ENCODE measurements around the gene RAB40C. TPM values are rescaled to one million over a fixed set of nuclear protein-coding genes. Genes with fewer than 3 reads are reported as not detected.

The RAB40C gene
- total and polyA plus RNA-seq, 2 donors from 2014 or later: 18.1 to 24.0 TPM

DNA sequence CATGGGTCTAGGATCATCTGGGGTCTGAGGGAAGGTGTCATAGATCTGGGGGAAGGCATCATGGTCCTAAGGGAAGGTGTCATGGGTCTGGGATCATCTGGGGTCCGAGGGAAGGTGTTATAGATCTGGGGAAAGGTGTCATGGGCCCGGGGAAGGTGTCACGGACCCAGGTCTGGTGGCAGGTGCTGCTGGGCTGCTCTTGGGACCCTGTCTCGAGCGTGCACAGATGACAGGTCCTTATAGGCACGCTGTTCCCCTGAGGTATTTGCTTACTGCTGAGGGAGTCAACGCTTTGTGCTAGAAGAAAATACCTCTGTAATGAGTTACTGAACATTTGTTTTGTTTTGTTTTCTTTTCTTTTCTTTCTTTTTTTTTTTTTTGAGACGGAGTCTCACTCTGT is 1.4 kb downstream of the RAB40C start:
- TF ChIP-seq, protein P1, sequence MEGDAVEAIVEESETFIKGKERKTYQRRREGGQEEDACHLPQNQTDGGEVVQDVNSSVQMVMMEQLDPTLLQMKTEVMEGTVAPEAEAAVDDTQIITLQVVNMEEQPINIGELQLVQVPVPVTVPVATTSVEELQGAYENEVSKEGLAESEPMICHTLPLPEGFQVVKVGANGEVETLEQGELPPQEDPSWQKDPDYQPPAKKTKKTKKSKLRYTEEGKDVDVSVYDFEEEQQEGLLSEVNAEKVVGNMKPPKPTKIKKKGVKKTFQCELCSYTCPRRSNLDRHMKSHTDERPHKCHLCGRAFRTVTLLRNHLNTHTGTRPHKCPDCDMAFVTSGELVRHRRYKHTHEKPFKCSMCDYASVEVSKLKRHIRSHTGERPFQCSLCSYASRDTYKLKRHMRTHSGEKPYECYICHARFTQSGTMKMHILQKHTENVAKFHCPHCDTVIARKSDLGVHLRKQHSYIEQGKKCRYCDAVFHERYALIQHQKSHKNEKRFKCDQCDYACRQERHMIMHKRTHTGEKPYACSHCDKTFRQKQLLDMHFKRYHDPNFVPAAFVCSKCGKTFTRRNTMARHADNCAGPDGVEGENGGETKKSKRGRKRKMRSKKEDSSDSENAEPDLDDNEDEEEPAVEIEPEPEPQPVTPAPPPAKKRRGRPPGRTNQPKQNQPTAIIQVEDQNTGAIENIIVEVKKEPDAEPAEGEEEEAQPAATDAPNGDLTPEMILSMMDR (IDR thresholded peaks at IDR 0.05; ENCODE audit: borderline replicate concordance, extremely low read depth, insufficient read depth): no peak
- H3K4me3 ChIP-seq (ENCODE audit: low read length in 3 of 3): peak overlapping the region; percentile 66 to 80 (median 70)
- intact Hi-C loops (cut with DNase I): no loop called here
- peak overlapping the region; percentile 20 to 77 (median 27) for H3K9ac ChIP-seq (ENCODE audit: low read length in 3 of 3)
- FAIRE-seq (no peak), DNase-seq (peak in 1 of 5 donors; percentile 50)
- no peaks in the 10 kb centered on the region for H3K27me3 ChIP-seq (ENCODE audit: control insufficient read depth, insufficient read depth, low read length)
- H3K4me1 ChIP-seq (ENCODE audit: control insufficient read depth in 2 of 3, insufficient read depth in 2 of 3, low read depth in 1 of 3, low read length in 3 of 3): peaks cover 6 to 60% (median 42%) of the 10 kb centered on the region in 3 donors
- H3K9me3 ChIP-seq (ENCODE audit: control insufficient read depth in 2 of 3, insufficient read depth in 1 of 3, low read length in 3 of 3): no peaks in the 10 kb centered on the region
- H3K27ac ChIP-seq (ENCODE audit: low read depth in 2 of 2, low read length in 2 of 2): peak overlapping the region in 1 of 2 donors; percentile 87
- no peaks in the 10 kb centered on the region for H3K36me3 ChIP-seq (ENCODE audit: control insufficient read depth in 2 of 3, insufficient read depth in 3 of 3, low read length in 3 of 3)

DNA sequence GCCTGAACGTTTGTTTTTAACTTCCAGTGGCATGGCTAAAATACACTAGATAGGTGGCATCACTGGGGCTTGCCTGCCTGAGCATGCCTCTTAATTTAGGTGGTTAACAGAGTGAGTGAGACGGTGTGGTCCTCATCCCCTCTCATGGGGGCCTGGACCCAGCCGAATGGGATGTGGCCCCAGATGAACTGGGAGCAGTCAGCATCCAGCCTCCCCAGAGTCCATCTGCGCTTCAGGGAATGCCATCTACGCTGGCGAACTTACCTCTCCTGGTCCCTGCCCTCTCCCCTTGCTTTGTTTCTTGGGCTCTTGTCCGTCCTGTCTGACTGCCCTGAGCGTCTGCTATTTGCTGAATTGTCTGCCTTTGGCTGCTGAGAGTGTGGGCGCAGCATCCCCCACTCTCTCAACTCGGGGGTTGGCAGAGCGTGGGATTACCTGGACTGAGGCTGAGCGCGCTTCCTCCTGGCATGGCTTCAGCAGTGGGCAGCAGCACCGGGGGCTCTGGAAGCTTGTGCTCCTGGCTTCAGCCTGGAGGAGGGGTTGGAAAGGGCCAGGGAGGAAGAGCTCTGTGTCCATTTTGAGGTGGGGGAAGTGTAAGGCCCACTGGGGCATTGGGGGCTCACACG is 2.1 kb downstream of the RAB40C start:
- no peaks in the 10 kb centered on the region for H3K9me3 ChIP-seq (ENCODE audit: control insufficient read depth in 2 of 3, insufficient read depth in 1 of 3, low read length in 3 of 3)
- intact Hi-C loops (cut with DNase I): no loop called here
- DNase-seq: peak in 2 of 5 donors; percentile 30 to 55
- H3K4me3 ChIP-seq (ENCODE audit: low read length in 3 of 3): peak overlapping the region in 2 of 3 donors; percentile 22 to 29
- TF ChIP-seq, protein P1 (IDR thresholded peaks at IDR 0.05; ENCODE audit: borderline replicate concordance, extremely low read depth, insufficient read depth): no peak
- H3K4me1 ChIP-seq (ENCODE audit: control insufficient read depth in 2 of 3, insufficient read depth in 2 of 3, low read depth in 1 of 3, low read length in 3 of 3): peaks cover 6 to 57% (median 41%) of the 10 kb centered on the region in 3 donors
- H3K27me3 ChIP-seq (ENCODE audit: control insufficient read depth, insufficient read depth, low read length): no peaks in the 10 kb centered on the region
- H3K9ac ChIP-seq (ENCODE audit: low read length in 3 of 3): peak overlapping the region in 1 of 3 donors; percentile 75
- no peaks in the 10 kb centered on the region for H3K36me3 ChIP-seq (ENCODE audit: control insufficient read depth in 2 of 3, insufficient read depth in 3 of 3, low read length in 3 of 3)
- no peak for FAIRE-seq
- H3K27ac ChIP-seq (ENCODE audit: low read depth in 2 of 2, low read length in 2 of 2): peak overlapping the region; percentile 82 to 94

DNA sequence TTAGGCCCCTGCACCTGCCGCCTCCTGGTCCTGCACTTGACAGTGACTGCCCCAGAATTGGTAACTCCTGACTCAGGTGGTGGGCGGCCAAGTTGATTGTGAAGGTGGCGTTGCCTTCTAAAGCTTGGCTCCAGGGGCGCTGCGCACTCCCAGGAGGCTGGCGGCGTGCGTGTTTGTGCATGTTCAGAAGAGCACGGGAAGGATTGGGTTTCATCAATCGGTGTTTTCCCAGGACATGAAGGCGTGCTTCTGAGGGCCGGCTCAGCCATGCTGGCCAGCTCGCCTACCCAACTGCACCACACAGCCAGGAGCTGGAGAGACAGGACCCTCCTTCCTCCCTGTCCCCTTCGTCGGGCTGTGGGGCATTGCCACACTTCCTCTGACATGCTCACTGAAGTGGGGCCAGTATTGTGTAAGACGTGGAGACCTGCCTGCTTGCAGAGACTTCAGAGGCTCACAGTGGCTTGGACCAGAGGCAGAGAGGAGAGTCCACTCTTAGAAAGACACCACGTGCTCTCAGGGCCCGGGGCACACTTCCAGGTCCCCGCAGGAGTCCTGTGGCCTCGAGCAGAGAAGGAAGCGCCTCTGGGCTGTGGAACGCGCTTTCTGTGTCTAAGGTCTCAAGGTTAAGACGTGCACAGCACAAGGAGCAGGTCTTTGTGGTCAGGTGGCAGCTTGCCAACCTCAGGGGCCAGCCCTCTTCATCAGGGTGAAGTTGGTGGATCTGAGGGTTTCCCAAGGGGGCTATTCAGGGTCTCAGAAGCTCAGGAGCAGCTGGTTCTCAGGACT is 2.8 kb downstream of the RAB40C start:
- no peaks in the 10 kb centered on the region for H3K9me3 ChIP-seq (ENCODE audit: control insufficient read depth in 2 of 3, insufficient read depth in 1 of 3, low read length in 3 of 3)
- H3K9ac ChIP-seq (ENCODE audit: low read length in 3 of 3): peak overlapping the region in 2 of 3 donors; percentile 63 to 75
- peak overlapping the region; percentile 82 to 94 for H3K27ac ChIP-seq (ENCODE audit: low read depth in 2 of 2, low read length in 2 of 2)
- peak overlapping the region in 1 of 3 donors; percentile 29 for H3K4me3 ChIP-seq (ENCODE audit: low read length in 3 of 3)
- H3K27me3 ChIP-seq (ENCODE audit: control insufficient read depth, insufficient read depth, low read length): no peaks in the 10 kb centered on the region
- peaks cover 6 to 56% (median 35%) of the 10 kb centered on the region in 3 donors for H3K4me1 ChIP-seq (ENCODE audit: control insufficient read depth in 2 of 3, insufficient read depth in 2 of 3, low read depth in 1 of 3, low read length in 3 of 3)
- DNase-seq: peak in 4 of 5 donors; percentile 57 to 85 (median 72)
- TF ChIP-seq, protein P1 (IDR thresholded peaks at IDR 0.05; ENCODE audit: borderline replicate concordance, extremely low read depth, insufficient read depth): no peak
- no peak for FAIRE-seq
- intact Hi-C loops (cut with DNase I): no loop called here
- H3K36me3 ChIP-seq (ENCODE audit: control insufficient read depth in 2 of 3, insufficient read depth in 3 of 3, low read length in 3 of 3): no peaks in the 10 kb centered on the region

Data from kidney (tissue), 14 donors.